ENCODE results near the gene FBXW5. TPM values are rescaled to one million over a fixed set of nuclear protein-coding genes. Genes with fewer than 3 reads are reported as not detected.

Gene FBXW5
- total and polyA plus RNA-seq, 10 of the 15 experiments (the other 5 are each of a cell fraction or from before 2014, with no cell fraction given) = 0.21 to 97.3 (median 44.5) TPM

GRCh38 chr9:136973618-136974617 lies 29.4 kb upstream of the FBXW5 start (continued):
- TF ChIP-seq, protein P1, sequence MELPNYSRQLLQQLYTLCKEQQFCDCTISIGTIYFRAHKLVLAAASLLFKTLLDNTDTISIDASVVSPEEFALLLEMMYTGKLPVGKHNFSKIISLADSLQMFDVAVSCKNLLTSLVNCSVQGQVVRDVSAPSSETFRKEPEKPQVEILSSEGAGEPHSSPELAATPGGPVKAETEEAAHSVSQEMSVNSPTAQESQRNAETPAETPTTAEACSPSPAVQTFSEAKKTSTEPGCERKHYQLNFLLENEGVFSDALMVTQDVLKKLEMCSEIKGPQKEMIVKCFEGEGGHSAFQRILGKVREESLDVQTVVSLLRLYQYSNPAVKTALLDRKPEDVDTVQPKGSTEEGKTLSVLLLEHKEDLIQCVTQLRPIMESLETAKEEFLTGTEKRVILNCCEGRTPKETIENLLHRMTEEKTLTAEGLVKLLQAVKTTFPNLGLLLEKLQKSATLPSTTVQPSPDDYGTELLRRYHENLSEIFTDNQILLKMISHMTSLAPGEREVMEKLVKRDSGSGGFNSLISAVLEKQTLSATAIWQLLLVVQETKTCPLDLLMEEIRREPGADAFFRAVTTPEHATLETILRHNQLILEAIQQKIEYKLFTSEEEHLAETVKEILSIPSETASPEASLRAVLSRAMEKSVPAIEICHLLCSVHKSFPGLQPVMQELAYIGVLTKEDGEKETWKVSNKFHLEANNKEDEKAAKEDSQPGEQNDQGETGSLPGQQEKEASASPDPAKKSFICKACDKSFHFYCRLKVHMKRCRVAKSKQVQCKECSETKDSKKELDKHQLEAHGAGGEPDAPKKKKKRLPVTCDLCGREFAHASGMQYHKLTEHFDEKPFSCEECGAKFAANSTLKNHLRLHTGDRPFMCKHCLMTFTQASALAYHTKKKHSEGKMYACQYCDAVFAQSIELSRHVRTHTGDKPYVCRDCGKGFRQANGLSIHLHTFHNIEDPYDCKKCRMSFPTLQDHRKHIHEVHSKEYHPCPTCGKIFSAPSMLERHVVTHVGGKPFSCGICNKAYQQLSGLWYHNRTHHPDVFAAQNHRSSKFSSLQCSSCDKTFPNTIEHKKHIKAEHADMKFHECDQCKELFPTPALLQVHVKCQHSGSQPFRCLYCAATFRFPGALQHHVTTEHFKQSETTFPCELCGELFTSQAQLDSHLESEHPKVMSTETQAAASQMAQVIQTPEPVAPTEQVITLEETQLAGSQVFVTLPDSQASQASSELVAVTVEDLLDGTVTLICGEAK (IDR thresholded peaks at IDR 0.05; ENCODE audit: borderline replicate concordance) = no peak
- TF ChIP-seq, protein P2, sequence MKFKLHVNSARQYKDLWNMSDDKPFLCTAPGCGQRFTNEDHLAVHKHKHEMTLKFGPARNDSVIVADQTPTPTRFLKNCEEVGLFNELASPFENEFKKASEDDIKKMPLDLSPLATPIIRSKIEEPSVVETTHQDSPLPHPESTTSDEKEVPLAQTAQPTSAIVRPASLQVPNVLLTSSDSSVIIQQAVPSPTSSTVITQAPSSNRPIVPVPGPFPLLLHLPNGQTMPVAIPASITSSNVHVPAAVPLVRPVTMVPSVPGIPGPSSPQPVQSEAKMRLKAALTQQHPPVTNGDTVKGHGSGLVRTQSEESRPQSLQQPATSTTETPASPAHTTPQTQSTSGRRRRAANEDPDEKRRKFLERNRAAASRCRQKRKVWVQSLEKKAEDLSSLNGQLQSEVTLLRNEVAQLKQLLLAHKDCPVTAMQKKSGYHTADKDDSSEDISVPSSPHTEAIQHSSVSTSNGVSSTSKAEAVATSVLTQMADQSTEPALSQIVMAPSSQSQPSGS (IDR thresholded peaks at IDR 0.05; ENCODE audit: low read length) = no peak
- TF ChIP-seq RFX5 (IDR thresholded peaks at IDR 0.05; ENCODE audit: low read depth, low read length) = no peak
- TF ChIP-seq ZNF274 (IDR thresholded peaks at IDR 0.05; ENCODE audit: insufficient read depth, insufficient read length) = no peak

DNA sequence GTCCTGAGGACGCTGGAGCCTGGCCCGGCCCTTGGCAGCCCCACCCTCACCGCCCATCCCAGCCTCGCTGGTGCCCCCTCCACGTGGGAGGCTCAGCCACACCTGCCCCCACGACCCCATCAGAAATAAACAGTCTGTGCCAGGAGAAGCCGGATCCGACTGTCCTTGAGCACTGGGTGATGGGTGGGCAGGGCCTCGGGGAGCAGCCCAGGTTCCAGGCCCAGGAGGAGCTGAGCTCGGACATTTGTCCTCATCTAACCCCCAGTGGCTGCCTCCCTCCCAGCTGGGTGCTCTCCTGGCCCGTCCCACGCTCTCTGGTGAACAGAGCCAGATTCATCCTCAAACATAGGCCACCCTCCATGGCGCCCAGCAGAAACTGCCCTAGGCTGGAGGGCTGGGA lies 28.2 kb upstream of the FBXW5 start:
- CTCF ChIA-PET = no interaction called here
- intact Hi-C loops (cut with micrococcal nuclease; ENCODE audit: unreplicated experiment) = no loop called here
- Histone ChIP-seq H3K9ac (ENCODE audit: control insufficient read depth, insufficient read depth, low read length) (no peak overlapping the region), H3K36me3 (ENCODE audit: control insufficient read depth in 2 of 2, insufficient read depth in 2 of 2, low read length in 1 of 2) (no peaks in the 10 kb centered on the region), H3K4me2 (ENCODE audit: control insufficient read depth, insufficient read depth) (no peak overlapping the region), H3K4me1 (ENCODE audit: control insufficient read depth, insufficient read depth, low read length) (no peaks in the 10 kb centered on the region), H2AFZ (ENCODE audit: control insufficient read depth, low read depth, low read length) (no peak overlapping the region), H3K9me3 (replicated peaks; ENCODE audit: control insufficient read depth, insufficient read depth, low read length) (no peaks in the 10 kb centered on the region), H3K4me3 (no peak overlapping the region), H3K27me3 (replicated peaks in 1 of 2; ENCODE audit: control insufficient read depth in 2 of 2, insufficient read depth in 2 of 2, low read length in 1 of 2) (no peaks in the 10 kb centered on the region; a peak in 2 of 4 replicates), H3K79me2 (ENCODE audit: control insufficient read depth, insufficient read depth, low read length) (no peaks in the 10 kb centered on the region), H3K27ac (ENCODE audit: control insufficient read depth, insufficient read depth) (no peak overlapping the region), H4K20me1 (ENCODE audit: control insufficient read depth, insufficient read depth) (no peaks in the 10 kb centered on the region)
- in situ Hi-C loops (cut with MboI) = no loop called here
- DNase-seq (ENCODE audit: low read depth, low spot score) = no peak
- SMC1A ChIA-PET (ENCODE audit: uncharacterized antibody, unreplicated experiment) = no interaction called here
- RAD21 ChIA-PET (ENCODE audit: unreplicated experiment) = no interaction called here
- no peak for TF ChIP-seq IRF5 (IDR thresholded peaks at IDR 0.05; ENCODE audit: borderline replicate concordance)
- no peak for TF ChIP-seq BHLHE40 (IDR thresholded peaks at IDR 0.05; ENCODE audit: borderline replicate concordance in 1 of 2, low read depth in 2 of 2, low read length in 1 of 2)
- TF ChIP-seq SUPT20H (IDR thresholded peaks at IDR 0.05; ENCODE audit: borderline replicate concordance, control insufficient read depth, low read depth, low read length) = no peak
- TF ChIP-seq JUND (IDR thresholded peaks at IDR 0.05; ENCODE audit: low read depth, low read length) = no peak
- TF ChIP-seq RAD21 (IDR thresholded peaks at IDR 0.05; ENCODE audit: insufficient read depth, low read depth, low read length) = no peak
- TF ChIP-seq SMAD1 (IDR thresholded peaks at IDR 0.05; ENCODE audit: low read depth, partially characterized antibody) = no peak
- WGBS (ENCODE audit: insufficient coverage, insufficient replicate concordance, low lambda C conversion rate, missing lambda C conversion rate) = 17% methylated on average over 13 of the region's 13 CpGs
- no peak for ATAC-seq
- no peak for FAIRE-seq
- POLR2A ChIA-PET = no interaction called here
- no TSS peak for BruUV-seq (replicated peaks)
